ENCODE results near the gene TBK1.

DNA sequence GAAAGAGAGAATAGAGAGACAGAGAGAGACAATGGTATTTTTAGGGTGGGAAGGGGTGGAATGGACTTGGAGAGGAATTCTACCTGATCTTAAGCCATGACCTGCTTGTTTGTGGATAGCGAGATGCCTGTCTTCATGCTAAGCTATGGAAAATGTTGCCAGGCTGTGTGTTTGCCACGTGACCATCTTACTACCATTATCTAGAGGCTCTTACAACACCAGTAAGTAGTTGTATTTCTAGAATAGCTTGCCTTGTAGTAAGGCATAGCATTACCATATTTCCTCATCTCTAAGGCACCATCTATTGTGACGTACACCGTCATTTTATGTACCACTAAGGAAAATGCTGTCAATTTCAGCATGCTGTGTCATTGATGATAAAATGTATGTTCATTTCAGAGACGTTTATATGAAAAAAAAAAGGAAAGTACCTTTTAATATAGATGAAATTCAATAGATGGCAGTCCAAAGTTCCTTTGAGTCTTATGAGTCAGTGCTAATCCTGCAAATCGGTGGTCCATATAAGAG, 82.8 kb downstream of the TBK1 start:
- no peak for TF ChIP-seq POLR2AphosphoS5 (IDR thresholded peaks at IDR 0.05; ENCODE audit: low read depth, low read length)
- TF ChIP-seq POLR2A (IDR thresholded peaks at IDR 0.05; ENCODE audit: low read depth, low read length): no peak

All from GM12892 (cell line).